ENCODE measurements around the gene CNPY1.
"Not testable (repeated sequence)": the region's sequence is repeated elsewhere in the genome, so short reads cannot be mapped to it uniquely, and the experiment has no call there.

Gene CNPY1

DNA sequence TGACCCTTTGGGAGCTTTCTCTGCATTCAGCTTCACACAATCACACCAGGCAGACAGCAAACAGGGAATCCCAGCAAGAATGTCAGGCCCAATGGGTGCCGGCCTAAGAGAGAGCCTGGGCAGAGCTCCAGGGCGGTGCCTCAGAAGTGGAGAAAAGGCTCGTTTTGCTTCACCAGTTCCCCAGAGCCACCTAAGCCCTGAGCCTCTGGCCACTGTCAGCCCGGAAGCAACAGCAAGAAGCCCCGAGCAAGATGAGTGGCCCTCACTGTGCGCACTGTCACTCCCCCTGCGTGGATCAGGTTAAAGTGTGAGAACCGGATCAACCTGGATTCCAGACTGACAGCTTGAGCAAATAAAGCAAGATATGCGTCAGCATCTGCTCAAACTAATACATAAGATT lies 14.7 kb downstream of the CNPY1 start:
- no peak for DNase-seq

DNA sequence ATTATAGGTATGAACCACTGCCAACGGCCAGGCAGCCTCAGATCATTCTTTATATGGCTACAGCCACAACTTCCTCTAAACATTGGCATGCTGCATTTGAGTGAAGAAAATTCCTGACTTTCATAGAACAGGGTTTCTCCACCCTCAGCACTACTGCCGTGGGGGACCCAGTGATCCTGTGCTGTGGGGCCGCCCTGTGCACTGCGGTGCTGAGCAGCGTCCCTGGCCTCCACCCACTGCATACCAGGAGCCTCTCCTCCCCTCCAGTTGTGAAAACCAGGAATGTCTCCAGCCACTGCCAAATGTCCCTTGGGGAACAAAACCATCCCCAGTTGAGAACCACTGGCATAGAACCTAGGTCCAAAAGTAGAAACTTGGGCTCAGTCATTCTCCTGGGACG lies 15.8 kb downstream of the CNPY1 start:
- DNase-seq, result no peak

DNA sequence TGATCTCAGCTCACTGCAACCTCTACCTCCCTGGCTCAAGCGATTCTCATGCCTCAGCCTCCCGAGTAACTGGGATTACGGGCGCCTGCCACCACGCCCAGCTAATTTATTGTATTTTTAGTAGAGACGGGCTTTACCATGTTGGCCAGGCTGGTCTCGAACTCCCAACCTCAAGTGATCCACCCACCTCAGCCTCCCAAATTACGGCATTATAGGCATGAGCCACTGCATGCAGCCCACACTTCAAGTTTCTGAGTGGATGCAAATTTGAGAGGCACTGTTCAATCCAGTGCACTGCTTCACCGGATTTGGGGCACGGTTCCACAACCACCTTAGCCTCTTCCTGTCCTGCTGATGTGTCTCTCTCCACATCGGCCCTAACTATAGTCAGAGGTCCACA lies 16.5 kb downstream of the CNPY1 start:
- no peak for DNase-seq

DNA sequence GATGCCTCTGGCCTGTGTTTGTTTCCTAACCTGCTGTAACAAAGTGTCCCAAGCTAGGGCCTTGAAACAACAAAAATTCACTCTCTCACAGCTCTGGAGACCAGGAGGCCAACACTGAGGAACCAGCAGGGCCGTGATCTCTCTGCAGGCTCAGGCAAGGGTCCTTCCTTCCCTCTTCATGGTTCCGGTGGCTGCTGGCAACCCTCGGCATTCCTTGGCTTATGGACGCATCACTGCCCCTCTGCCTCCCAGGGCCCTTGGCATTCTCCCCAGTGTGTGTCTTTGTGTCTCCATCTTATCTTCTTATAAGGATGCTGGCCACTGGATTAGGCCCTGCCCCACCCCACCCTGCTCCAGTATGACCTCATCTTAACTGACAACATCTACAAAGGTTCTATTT lies 17.0 kb downstream of the CNPY1 start:
- no peak for DNase-seq

DNA sequence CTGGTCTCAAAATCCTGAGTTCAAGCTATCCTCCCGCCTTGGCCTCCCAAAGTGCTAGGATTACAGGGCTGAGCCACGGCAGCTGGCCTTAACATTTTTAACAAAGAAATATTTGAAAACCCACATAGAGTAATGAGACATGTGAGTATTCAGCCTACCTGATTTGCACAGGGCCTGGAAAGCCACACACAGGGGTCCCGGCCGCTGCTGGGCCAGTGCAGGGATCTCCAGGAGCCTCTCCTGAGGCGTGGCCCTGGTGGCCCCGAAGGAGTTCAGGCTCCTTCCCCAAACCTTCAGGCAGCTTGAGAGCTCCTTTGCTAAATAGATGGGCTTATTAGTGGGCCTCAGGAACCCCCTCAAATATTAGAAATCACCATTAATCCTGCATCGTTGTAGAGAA lies 18.7 kb downstream of the CNPY1 start:
- no peak for DNase-seq

DNA sequence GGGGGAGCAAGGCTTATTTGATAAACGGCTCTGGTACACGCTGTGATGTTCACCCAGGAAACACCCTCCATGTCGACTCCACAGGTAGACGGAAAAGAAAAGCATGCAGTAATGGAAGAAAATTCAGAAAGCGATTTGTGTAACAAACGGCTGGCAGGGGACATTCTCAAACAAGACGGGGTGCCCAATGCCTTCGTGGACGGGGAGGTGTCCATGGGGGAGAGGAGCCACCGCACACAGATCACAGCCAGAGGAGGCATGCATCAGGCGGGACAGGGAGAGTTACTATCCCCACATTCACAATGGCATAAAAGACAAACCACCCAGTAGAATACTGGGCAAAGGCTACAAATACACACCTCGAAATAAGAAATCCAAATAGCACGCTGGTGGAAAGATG lies 20.1 kb downstream of the CNPY1 start:
- no peak for DNase-seq

DNA sequence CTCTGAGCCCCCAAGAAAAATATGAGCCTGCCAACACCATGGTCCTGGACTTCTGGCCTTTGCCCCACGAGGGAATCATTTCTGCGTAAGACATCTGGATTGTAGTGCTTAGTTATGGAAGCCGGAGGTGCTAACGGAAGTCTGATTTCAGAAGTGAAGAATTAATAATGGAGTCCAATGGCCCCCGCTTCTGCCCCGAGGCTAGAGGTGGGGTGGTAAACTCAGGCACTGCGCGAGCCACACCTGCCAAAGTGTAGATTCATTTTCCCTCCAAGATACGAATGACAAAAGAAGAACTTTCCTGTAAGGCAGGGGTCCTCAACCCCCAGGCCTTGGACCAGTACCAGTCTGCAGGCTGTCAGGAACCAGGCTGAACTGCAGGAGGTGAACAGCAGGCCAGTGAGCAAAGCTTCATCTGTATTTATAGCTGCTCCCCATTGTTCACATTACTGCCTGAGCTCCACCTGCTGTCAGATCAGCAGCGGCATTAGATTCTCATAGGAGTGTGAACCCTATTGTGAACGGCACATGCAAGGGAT lies 22.3 kb downstream of the CNPY1 start:
- DNase-seq, result no peak

DNA sequence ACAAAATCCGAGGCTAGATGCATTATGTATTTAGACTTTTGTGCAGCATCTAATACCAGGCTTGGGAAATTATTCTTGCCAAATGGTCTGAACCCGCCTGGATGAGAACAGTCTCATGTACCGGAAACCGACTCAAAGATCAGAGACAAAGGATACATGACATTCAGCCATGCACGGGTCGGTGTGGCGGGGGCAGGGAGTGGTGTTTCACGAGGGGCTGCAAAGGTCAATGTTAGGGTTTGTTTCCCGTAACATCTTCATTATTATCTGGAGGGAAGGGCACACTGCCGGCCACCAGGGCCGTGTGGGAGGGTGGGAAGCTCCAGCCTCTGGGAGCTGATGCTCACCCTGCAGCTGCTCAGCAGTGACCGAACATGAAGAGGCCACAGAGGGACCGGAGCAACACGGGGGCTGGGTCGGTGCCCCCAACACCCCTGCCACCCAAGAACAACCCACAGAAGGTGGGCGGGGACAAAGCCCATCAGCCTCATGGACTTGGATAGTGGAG lies 23.1 kb downstream of the CNPY1 start:
- no peak for DNase-seq

DNA sequence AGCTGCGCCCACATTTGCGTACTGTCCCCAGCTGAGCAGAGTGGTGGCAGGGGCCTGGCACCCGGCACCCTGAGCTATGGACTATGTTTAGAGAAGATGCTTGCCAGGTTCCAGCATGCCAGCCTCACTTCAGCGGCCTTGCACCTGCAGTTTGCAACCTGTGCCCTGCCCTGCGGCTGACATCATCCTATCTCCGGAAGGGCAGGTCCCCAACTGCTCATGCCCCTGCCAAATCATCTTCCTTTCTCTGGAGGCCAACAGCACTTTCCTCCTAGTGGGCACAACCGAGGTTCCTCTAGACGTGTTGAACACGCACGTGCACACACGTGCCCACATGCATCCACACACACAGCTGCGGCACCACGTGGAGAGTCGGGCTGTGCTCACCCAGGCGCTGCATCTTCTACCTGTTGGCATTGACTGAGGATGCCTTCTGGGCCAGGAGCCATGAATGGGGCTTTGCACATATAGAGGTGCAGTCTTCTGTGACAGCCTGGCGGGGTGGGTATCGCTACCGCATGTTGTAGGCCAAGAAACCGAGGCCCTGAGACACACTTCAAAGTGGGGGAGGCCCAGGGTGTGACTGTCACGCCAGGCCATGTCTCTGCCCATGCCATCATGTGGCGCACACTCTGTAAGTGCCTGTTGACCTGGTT lies 24.5 kb downstream of the CNPY1 start:
- no peak for DNase-seq

DNA sequence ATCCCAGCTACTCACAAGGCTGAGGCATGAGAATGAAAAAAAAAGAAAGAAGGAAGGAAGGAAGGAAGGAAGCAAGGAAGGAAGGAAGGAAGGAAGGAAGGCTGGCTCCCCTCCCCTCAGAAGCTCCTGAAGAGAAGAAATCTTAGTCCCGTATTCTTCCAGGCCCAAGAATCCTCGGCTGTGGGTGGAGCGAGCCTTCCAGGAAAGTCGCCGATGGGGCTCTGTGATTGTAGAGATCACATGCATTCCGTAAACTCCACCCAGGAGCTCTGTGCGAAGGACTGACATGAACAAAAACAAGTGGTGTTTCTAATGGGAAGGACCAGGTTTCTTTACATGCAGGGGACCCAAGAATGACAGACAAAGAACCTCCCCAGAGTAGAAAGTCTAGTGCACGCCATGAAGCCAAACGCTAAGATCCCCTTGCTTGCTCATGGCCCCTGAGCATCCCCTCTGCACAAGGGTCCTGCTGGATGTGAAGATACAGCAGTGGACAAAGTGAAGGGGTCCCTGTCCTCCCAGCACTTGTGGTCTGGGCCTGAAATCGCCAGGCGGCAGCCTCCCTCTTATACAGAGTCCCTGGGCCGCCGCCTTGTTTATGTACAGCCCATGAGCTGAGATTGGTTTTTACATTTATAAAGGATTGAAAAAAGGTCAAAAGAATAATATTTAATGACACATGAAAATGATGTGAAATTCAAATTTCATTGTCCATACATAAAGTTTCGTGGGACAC lies 25.2 kb downstream of the CNPY1 start:
- DNase-seq, result no peak

DNA sequence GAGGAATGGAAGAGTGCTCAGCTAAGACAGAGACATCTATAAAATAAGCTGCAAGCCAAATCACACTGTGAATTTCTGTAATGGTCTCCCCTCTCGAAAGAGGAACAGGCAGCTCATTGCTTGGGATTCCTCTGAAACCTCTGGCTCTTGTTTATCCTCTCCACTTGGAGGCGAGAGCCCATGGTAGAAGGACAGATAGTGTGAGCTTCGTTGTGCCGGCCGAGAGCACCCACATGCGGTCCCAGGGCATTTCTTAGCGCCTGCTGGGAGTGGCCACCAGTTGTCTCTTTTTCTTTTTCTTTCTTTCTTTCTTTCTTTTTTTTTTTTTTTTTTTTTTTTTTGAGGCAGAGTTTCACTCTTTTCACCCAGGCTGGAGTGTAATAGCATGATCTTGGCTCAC lies 26.2 kb downstream of the CNPY1 start:
- no peak for DNase-seq

DNA sequence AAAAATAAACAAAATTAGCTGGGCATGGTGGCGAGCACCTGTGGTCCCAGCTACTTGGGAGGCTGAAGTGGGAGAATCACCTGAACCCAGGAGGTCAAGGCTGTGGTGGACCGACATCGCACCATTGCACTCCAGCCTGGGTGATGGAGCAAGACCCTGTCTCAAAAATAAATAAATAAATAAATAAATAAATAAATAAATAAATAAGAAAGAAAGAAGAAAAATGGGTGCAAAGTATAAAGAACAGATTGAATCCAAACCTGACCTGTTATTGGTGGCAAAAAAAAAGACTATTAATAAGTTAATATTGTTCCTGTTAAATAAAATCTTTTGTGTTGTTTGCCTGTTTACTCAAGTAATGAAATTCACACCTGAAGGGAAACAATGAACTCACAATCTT lies 27.0 kb downstream of the CNPY1 start:
- DNase-seq, result not testable (repeated sequence)

DNA sequence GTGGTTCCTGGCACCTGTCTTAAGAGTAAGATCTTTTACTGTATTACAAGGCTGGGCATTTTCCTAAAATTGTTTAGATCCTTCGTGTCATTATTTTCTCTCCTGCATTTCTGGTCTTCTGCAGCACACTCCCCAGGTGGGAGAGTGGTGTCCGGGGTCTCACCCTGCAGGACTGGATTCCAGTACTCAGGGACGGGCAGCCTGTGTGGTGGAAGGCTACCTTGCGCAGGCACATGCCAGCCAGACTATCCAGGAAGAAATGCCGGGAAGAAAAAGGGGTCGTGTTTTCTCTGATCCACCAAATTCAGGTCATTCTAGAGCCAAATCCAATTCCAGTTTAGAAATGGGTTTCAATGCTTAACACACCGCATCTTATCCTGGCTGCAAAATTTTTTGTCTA lies 27.7 kb downstream of the CNPY1 start:
- no peak for DNase-seq

DNA sequence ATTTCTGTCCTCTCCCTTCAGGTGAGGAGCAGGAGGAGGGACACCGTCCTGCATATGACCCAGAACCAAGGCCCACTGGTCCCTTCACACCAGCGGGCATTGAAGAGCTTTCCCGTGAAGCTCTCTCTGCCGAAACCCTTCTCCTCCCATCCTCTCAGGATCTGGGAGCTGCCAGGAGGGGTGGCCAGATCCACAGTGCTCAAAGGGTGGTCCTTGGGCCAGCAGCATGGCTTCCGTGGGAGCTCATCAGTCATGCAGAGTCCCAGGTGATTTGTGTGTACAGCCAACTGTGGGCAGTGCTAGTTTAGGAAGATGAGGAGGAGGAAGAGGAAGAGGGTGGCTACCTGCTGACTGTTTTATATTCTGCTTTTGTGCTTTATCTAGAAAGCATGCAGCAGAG lies 28.4 kb downstream of the CNPY1 start:
- DNase-seq, result no peak

DNA sequence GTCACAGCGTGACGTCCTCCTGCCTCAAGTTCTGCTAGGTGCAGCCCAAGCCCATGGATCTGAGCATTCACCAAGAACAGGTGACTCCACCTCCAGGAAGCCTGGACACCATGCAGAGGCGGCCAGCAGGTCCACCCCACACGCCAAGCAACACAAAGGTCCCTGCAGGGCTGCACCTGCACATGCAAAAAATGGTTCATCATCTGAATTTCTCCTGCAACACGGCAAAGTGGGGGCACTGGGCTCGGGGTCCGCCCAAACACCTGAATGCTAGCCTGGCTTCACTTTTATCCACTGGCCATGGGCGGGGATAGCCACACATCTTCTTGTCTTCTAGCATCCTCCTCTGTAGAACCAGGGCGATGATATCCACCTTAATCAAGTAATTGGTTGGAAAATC lies 28.9 kb downstream of the CNPY1 start:
- no peak for DNase-seq

DNA sequence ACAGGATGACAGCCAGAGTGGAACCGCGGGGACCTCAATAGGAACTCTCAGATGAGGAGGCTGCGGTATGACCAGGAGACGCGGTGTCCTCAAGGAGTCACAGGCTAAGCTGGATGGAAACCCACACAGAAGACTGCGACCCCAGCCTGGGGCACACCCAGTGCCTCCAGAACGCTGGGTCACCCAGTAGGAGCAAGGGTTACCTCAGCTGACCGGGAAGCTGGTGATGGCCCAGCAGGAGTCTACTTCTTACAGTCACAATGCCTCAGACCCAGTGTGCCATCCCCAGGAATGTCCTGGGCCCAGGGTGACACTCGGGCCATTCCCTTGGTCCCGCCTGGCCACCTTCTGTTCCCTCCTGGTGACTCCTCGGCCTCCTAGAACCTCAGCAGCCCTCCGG lies 29.9 kb downstream of the CNPY1 start:
- no peak for DNase-seq

DNA sequence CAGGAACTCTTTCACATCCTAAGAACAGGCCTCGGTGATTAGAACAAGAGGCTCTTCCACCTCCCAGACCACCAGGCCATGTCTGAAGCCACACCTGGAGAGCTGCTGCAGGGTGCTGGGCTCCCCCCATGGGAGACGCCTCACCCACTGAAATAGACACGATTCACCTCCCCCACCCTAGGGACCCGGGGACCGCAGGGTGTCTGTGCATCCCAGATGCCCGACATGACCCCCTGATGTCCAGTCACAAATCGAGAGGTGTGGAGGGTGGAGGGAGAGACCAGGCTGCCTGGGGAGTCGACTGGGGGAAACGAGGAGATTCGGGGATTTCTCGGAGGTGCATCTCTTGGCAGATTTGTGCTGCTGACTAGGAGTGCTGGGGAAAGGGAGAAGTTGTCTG lies 31.0 kb downstream of the CNPY1 start:
- DNase-seq, result no peak

DNA sequence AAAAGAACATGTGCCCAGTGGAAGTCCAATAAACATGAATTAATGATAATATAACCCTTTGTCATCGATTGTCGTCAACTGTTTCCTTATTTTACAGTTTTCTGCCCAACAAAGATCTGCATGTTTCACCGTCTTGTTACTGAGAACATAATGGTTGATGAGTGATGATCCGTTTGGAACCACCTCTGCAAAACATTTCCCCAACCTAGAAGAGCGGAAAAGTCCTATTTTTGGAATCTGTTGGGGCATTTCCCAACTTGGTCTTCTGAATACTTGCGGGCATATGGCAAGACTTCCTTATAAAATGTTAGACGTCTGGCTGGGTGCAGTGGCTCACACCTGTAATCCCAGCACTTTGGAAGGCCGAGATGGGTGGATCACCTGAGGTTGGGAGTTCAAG lies 32.1 kb downstream of the CNPY1 start:
- DNase-seq, result no peak

DNA sequence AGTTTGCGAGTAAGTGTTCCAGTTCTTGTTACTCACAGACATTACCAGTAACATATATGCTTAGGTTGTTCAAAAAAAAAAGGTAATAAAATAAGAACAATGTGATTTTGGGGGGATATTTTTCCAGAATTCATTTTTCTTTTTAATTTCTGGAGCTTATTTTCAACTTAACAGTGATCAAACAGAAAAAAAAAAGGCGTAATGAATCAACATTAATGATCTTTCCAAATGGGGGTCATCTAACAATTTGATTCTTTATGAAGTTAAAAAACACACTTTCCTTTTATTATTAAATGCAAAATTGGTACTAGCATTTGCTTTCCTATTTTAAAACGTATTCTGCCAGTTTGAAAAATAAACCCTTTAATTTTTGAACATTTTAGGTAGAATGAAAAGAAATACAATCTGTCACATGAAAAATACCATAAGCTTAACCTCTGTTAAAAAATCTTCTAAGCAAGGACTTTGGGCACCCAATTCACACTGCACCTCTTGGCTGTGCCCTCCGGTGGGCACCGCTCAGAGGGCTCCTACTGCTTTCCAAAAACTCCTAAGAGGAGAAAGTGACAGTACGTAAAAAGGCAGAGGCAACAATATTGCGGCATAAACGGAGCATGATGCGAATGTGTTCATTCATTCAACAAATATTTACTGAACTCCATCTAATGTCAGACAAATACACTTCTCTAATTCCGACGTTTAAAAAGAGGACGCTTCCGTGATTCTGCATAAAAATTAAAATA lies 32.6 kb downstream of the CNPY1 start:
- no peak for DNase-seq

DNA sequence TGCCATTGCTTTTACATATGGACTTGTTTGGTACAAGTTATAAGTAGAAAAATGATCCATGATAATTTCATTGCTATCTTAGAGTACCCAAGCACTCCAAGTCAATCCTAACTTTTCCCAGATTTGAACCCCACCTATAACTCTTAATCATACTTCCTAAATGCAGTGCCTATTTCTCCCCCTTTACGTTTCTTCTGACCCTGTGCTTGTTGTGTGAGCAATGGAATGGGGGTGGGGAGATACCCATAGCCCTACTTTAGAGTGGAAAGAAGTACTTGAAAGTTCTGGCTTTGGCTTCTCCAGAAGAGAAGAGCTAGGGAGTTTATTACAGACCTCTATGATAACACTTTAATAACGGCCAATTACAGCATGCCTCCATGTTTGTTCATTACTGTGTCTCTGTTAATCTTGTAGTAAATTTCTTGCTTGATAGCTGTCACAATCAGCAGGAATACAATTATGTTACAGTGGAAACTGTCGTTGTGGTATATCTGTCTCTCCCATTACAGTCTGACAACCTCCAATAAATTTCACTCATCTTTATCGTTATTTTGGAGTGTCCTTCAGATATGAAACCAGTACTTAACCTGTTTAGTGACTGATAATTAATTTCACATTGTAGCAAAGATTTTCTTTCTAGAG lies 34.0 kb downstream of the CNPY1 start:
- DNase-seq, result no peak

DNA sequence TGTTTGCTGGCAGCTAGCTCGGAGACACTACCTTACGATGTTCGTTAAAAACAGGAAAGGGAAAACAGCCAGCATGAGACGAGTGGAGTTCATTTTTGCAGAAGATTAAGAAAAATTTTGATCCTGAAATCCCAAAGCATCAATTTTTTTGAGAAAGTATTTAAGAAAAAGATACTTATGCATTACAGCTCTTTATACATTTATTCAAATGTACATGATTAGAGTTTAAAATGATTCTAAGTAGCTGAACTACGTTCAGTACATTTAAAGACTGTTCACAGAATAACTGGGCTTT lies 34.7 kb downstream of the CNPY1 start:
- no peak for DNase-seq

DNA sequence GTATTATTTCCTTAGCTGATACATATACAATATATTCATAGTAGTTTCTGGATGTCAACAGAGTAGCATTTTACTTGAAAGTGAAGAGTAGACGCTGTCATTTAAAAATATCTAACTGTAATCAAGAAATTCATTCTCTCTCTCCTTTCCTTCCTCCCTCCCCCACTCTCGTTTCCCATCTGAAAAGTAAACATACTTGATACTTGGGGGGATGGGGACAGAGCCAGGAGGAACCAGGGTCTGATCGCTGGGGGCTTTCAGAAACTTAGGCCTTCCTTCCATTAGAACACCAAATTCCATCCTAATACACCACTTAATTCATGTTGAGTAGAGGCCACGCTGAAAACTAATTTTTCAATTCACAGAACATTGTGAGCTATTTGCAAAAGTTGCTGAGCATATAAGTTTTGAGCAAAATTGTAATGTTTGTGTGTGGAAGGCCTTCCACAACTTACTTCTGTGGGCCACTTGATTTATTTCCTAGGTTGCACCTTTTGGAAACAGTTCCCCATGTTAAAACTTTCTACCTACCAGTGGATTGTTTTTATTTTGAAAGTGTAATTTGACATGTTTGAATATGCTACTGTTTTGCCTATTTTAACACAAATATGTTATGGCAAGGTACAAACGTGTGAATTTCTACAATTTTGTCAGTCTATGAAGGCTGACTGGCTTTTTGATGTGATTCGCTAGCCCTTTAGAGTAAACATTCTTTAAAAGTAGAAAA lies 35.2 kb downstream of the CNPY1 start:
- no peak for DNase-seq
